22Rv1 (cell line): ENCODE results near the gene OIP5.

Experiments
- ZFX ChIP-seq: fragments of 450-650 bp; IDR thresholded peaks from 2 replicates; pipeline ENCODE4 v1.6.1; 2017; ENCODE audit warnings: antibody characterized with exemption, borderline replicate concordance
- TF ChIP-seq, protein P1 (sequence below): fragments of 450-650 bp; IDR thresholded peaks from 2 replicates; pipeline ENCODE4 v1.5.1; 2017; ENCODE audit warnings: mild to moderate bottlenecking

GRCh38 chr15:41354371-41354770 lies 22.0 kb upstream of the OIP5 start:
- TF ChIP-seq, protein P1, sequence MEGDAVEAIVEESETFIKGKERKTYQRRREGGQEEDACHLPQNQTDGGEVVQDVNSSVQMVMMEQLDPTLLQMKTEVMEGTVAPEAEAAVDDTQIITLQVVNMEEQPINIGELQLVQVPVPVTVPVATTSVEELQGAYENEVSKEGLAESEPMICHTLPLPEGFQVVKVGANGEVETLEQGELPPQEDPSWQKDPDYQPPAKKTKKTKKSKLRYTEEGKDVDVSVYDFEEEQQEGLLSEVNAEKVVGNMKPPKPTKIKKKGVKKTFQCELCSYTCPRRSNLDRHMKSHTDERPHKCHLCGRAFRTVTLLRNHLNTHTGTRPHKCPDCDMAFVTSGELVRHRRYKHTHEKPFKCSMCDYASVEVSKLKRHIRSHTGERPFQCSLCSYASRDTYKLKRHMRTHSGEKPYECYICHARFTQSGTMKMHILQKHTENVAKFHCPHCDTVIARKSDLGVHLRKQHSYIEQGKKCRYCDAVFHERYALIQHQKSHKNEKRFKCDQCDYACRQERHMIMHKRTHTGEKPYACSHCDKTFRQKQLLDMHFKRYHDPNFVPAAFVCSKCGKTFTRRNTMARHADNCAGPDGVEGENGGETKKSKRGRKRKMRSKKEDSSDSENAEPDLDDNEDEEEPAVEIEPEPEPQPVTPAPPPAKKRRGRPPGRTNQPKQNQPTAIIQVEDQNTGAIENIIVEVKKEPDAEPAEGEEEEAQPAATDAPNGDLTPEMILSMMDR: no peak
- no peak for TF ChIP-seq ZFX
